HG02938 (cell line): ENCODE measurements around the gene FGG.
A peak's percentile ranks its signal among the peaks of the same experiment; 100 is the strongest.

ENCODE experiments used
- ATAC-seq: cut with Tn5 transposase; IDR thresholded peaks from one replicate; pipeline ENCODE4 v1.9.1; 2021; ENCODE audit warnings: mild to moderate bottlenecking, moderate library complexity; ENCODE audit not compliant: unreplicated experiment

FGG gene

GRCh38 chr4:154559494-154560418 is 52.7 kb downstream of the FGG start:
- ATAC-seq: peak; percentile 84

DNA sequence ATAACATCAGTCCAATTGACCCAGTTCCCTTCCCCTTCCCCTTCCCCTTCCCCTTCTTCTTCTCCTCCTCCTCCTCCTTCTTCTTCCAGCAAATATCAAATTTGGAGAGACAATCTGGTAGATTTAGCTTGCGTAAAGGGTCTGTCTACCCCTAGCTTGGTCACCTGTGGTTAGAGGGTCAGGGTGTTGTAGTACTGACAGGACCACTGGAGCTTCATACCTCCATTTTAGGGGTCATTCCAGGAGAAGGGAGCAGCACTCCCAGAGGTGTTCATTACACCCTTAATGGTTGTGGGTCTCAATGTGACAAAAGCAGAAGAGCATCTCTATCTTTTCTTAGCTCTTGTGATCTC is 53.3 kb downstream of the FGG start:
- ATAC-seq: no peak
